GM19324 (cell line): ENCODE results near the gene MANSC4.
A peak's percentile ranks its signal among the peaks of the same experiment; 100 is the strongest.

Experiments
- ATAC-seq: cut with Tn5 transposase; IDR thresholded peaks from one replicate; pipeline ENCODE4 v1.9.1; 2021; ENCODE audit warnings: mild to moderate bottlenecking, moderate library complexity; ENCODE audit not compliant: unreplicated experiment, low FRiP score

The MANSC4 gene

GRCh38 chr12:27779920-27780611 lies at the start of gene MANSC4, which contains the start of gene KLHL42:
TSS of gene MANSC4 (minus strand) at chr12:27780236. CDS start at chr12:27771276, 8,960 bp downstream.
TSS of gene KLHL42 (plus strand) at chr12:27780233. CDS start at chr12:27780331, 98 bp downstream.
- ATAC-seq: peak; percentile 84

- no peak for ATAC-seq
These were observed 48.2 kb upstream of the MANSC4 start for GRCh38 chr12:27828196-27828595.

- ATAC-seq: no peak
These were observed 46.0 kb upstream of the MANSC4 start for GRCh38 chr12:27826076-27826475.

DNA sequence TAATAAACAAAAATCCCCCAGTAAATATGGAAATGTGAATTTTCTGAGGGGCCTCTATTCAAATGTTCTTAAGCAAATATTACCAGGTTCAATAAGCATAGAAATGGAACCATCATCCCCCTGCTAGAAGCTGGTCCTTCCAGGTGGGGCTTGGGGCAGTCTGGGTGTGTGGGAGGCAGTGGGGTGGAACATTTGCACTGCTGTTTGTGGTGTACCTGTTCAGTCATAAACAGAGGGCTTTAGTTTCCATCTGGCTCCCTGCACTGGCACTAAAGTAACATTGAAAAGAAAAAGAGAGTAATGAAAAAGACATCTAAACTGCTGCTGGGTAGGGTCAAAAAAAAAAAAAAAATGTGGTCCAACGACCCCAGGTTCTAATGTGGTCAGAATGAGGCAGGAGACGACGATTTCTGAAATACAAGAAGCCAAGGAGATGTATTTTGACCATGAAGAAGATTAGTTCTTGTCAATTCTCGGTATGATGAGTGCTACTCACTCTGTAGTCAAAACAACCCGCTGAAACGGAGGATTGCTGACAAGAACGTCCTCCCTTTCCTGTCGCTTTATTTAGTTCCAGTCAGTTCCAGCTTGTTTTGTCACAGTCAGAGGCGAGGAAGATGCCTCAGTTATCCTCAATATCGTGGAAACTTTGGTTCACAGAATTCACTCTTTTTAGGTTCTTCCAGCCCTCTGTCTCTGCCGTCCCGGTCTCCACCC lies 44.2 kb upstream of the MANSC4 start:
- ATAC-seq: peak; percentile 59

DNA sequence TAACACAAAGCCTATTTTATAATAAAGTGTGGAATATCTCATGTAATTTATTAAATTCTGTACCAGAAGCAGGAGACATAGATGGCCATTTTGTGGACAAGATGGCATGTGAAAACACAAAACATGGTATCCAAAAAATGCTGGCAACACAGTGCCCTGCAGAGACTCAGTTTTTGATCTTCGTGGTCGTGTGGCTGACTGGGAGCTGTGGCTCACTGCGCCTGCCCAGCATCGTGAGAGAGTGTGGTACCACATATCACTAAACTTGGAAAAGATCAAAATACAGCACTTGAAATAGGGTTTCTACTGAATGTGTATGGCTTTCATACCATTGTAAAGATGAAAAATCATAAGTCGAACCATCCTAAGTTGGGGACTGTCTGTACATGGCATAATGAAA lies 43.0 kb upstream of the MANSC4 start:
- no peak for ATAC-seq

GRCh38 chr12:27822076-27822712 lies 42.2 kb upstream of the MANSC4 start:
- peak; percentile 61 for ATAC-seq

DNA sequence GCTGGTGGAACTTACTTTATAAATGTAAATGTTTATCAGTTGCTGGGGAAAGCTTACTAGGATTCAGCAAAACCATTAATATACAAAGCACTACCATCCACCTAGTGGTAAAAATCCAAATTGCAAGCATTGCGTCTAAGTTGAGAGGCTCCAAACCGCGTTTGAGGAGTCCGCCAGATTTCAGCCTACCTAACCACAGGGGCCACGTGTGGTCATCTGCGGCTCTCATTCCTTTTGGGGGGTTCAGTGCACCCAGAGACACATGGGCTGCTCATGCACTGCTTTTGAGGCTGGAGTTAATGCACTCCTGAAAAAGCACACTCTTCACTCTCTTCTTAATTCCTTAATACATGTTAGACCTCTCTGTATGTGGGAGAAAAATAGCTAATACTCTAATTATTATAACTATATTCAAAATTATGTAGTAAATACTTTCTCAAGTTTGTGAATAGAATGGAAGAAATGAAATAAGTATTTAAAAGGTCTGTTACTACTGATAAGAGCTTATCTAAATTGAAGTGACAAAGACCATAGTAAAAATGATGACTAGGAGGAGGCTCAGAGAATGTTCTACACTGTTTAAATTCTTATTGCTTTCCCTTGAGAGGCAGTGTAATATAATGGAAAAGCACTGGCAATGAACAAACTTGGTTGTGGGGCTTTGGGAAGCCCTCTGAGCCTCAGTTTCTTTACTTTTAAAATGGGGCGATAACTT lies 41.4 kb upstream of the MANSC4 start:
- no peak for ATAC-seq

DNA sequence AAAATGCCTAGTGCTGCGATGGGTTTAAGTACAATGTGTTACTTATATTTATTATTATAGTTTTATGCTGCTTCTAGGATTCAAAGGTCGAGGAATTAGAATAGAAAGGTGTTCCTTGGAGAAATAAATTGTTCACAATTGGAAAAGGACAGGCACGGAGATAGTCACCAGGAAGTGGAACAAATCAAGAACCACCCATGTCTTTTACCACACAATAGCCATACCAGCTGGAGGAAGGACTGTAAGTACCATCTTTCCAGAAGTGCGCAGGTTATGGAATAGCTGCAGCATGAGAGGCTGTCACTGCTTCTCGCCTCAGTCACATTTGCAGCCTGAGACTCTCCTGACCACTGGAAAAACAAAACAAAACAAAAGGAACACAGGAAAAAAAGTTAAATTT lies 40.5 kb upstream of the MANSC4 start:
- ATAC-seq: no peak

- ATAC-seq: no peak
These were observed 38.4 kb upstream of the MANSC4 start for GRCh38 chr12:27818401-27818918.

GRCh38 chr12:27817766-27818165 lies 37.7 kb upstream of the MANSC4 start:
- ATAC-seq: no peak

- ATAC-seq: no peak
These were observed 35.0 kb upstream of the MANSC4 start for GRCh38 chr12:27814851-27815591.

GRCh38 chr12:27814411-27814810 lies 34.4 kb upstream of the MANSC4 start:
- ATAC-seq: no peak

DNA sequence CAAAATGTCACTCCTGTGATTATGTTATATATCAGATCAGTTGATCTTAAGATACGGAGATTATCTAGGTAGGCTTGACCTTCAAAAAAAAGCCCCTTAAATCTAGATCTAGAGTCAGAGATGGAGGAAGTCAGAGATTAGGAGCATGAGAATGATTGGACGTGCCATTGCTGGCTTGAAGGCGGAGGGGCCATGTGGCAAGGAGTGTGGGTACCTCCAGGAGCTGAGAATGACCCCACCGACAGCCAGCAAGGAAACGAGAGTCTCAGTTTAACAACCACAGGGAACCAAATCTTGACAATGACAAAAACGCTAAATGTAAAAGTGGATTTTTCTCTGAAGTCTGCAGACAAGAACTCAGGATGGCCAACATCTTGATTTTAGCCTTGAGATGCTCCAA lies 32.5 kb upstream of the MANSC4 start:
- no peak for ATAC-seq

DNA sequence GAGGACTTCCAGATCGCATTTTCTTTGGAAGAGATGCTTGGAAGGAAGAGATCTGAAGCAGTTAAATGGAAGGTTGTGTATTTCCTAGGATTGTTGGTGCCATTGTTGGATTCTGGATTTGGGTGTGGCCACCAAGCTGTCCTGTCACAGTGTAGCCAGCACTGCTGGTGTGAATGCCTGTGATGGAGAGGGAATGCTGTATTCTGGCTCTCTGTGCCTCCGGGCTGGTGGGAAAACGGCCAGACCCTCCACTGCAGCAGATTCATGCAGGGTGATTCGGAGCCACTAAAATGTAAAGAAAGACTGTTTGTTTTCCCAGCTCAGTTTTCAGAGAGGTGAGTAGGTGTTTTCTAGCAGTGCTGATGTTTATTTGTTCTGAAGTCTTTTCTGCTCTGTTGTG lies 30.7 kb upstream of the MANSC4 start:
- no peak for ATAC-seq

GRCh38 chr12:27808841-27809240 lies 28.8 kb upstream of the MANSC4 start:
- no peak for ATAC-seq

DNA sequence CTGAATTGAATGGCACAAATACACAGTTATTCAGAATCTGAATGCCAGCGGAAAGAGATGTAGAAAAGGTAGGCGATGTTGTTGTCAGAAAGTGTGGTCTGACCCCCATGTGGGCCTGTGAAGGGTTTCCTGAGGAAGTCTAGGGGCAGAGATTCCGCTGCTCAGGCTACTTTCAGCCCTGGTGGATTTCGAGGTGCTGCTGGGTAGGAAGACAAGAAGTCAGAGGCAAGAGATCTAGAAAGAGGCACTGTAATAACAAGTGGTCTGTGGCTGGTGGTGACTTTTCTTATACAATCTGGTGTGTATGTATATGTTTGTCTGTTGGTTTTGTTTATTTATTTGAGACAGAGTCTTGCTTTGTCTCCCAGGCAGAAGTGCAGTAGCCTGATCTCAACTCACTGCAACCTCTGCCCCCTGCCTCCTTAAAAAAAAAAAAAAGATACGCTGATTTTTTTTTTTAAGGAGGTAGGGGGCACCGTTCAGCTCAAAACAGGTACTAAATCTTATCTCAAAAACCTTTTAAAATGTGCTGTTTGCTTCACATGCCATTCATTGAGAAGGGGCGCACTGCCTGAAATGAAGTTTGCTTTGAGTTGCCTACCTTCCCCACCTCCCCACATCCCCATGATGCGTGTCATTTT lies 27.1 kb upstream of the MANSC4 start:
- ATAC-seq: no peak

DNA sequence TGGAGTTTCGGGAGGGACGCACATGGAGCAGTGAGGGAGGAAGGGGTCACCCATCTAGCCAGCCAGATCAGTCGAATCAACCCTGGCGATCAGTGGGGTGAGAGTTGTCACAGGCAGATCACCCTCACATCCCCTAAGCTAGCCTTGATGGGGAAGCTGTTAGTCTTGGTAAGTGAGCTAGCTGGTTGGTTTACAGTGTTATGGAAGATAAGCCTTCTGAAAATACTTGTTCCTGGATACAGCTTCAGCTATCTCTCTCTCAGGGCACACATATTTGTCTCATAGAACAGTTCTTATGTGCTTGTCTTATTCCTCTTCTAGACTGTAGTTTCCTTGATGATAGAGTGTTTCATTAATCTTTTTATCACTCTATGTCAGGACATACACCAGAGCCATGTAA lies 26.2 kb upstream of the MANSC4 start:
- ATAC-seq: no peak

- ATAC-seq: no peak
These were observed 25.2 kb upstream of the MANSC4 start for GRCh38 chr12:27805238-27805637.

GRCh38 chr12:27802936-27803335 lies 22.9 kb upstream of the MANSC4 start:
- no peak for ATAC-seq

DNA sequence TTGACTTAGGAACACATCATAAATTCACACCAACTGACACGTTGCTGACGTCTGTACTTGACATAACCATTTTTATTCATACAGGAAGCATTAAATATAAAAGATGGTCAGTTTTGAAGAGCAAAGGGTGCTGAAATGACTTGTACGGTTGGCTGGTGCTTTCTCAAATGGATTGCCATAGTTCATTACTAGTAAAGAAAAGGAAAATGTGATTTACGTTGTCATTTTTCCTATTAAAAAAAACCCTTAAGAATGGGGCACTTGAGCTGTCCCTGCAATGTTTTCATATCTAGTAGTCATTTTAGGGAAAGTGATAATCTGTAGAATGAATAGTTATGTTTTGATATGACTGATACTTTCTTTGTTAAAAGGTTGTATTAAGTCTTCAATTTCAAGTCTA lies 22.5 kb upstream of the MANSC4 start:
- ATAC-seq: no peak
